Astrocyte (in vitro differentiated cells and primary cell): ENCODE measurements around the gene PDE7B.

Experiments used
- EZH2 ChIP-seq: IDR thresholded peaks from 2 replicates; pipeline ENCODE4 v1.6.1; 2012; ENCODE audit warnings: mild to moderate bottlenecking, low read length, inconsistent platforms; ENCODE audit not compliant: insufficient read depth
- TF ChIP-seq, protein P1 (sequence below): IDR thresholded peaks from 2 replicates; pipeline ENCODE4 v1.5.1; 2011; ENCODE audit warnings: low read depth, mild to moderate bottlenecking, inconsistent platforms, low read length, moderate library complexity; ENCODE audit not compliant: insufficient read depth

DNA sequence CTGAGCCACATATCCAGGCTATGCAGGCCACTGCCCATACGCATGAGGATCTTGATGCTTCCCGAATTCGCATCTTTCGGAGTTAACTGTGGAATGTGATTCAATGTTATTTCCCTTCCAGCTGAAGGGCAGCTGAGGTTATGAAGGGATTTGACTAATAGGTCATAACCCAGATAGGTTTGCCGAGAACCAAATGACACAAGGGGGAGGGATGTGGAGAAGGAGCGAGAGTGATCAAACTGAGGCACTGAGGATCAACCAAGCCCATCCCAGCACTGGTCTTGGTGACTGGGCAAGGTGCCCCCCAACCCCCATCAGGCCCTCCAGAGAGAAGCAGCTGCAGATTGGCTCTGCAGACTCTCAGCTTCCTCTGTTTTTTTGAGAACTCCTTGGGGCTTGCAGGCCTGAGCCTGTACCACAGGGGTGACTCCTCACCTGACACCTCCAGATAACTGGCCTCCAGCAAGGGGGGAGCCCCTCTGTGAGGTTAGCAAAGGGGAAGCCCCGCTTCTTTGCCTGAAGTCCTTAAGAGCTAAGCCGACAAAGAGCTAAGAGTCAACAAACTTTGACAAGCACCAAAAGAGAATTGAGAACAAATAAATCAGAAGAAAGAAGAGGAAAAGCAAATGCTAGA is 185.9 kb downstream of the PDE7B start:
- TF ChIP-seq, protein P1, sequence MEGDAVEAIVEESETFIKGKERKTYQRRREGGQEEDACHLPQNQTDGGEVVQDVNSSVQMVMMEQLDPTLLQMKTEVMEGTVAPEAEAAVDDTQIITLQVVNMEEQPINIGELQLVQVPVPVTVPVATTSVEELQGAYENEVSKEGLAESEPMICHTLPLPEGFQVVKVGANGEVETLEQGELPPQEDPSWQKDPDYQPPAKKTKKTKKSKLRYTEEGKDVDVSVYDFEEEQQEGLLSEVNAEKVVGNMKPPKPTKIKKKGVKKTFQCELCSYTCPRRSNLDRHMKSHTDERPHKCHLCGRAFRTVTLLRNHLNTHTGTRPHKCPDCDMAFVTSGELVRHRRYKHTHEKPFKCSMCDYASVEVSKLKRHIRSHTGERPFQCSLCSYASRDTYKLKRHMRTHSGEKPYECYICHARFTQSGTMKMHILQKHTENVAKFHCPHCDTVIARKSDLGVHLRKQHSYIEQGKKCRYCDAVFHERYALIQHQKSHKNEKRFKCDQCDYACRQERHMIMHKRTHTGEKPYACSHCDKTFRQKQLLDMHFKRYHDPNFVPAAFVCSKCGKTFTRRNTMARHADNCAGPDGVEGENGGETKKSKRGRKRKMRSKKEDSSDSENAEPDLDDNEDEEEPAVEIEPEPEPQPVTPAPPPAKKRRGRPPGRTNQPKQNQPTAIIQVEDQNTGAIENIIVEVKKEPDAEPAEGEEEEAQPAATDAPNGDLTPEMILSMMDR, result no peak
- no peak for TF ChIP-seq EZH2
